Measurements from ENCODE around the gene GABRB1.

GABRB1 gene

GRCh38 chr4:47465004-47465403, 433.6 kb downstream of the GABRB1 start:
- DNase-seq (ENCODE audit: low read depth in 2 of 3, low spot score in 1 of 3), result no peak

GRCh38 chr4:47466056-47466785, 434.9 kb downstream of the GABRB1 start:
- no peak for DNase-seq (ENCODE audit: low read depth in 2 of 3, low spot score in 1 of 3)

GRCh38 chr4:47468706-47469365, 437.5 kb downstream of the GABRB1 start:
- no peak for DNase-seq (ENCODE audit: low read depth in 2 of 3, low spot score in 1 of 3)

GRCh38 chr4:47469951-47470350, 438.6 kb downstream of the GABRB1 start:
- no peak for DNase-seq (ENCODE audit: low read depth in 2 of 3, low spot score in 1 of 3)

GRCh38 chr4:47471064-47471463, 439.7 kb downstream of the GABRB1 start:
- no peak for DNase-seq (ENCODE audit: low read depth in 2 of 3, low spot score in 1 of 3)

GRCh38 chr4:47471591-47471990, 440.2 kb downstream of the GABRB1 start:
- no peak for DNase-seq (ENCODE audit: low read depth in 2 of 3, low spot score in 1 of 3)

GRCh38 chr4:47473141-47473750, 441.9 kb downstream of the GABRB1 start:
- DNase-seq (ENCODE audit: low read depth in 2 of 3, low spot score in 1 of 3), result no peak

- DNase-seq (ENCODE audit: low read depth in 2 of 3, low spot score in 1 of 3), result no peak
Observed at GRCh38 chr4:47474799-47475198, 443.4 kb downstream of the GABRB1 start.

GRCh38 chr4:47475411-47475810, 444.0 kb downstream of the GABRB1 start:
- DNase-seq (ENCODE audit: low read depth in 2 of 3, low spot score in 1 of 3), result no peak

Data from stimulated activated CD4-positive, alpha-beta T cell treated with anti-CD3 and anti-CD28 coated beads, Interleukin-12 subunit alpha, Interleukin-12 subunit beta, amount 100 ng/mL, for 48 hours (primary cell).